ENCODE data around the gene PDX1.

The PDX1 gene

DNA sequence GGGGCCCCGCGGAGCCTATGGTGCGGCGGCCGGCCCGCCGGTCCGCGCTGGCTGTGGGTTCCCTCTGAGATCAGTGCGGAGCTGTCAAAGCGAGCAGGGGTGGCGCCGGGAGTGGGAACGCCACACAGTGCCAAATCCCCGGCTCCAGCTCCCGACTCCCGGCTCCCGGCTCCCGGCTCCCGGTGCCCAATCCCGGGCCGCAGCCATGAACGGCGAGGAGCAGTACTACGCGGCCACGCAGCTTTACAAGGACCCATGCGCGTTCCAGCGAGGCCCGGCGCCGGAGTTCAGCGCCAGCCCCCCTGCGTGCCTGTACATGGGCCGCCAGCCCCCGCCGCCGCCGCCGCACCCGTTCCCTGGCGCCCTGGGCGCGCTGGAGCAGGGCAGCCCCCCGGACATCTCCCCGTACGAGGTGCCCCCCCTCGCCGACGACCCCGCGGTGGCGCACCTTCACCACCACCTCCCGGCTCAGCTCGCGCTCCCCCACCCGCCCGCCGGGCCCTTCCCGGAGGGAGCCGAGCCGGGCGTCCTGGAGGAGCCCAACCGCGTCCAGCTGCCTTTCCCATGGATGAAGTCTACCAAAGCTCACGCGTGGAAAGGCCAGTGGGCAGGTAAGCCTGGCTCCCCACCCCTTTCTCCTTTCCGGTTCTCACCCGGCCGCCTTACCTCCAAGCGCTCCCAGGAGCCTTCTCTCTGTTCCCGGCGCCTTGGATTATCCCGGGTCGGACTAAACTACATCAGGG lies at the start of gene PDX1:
PDX1 (plus strand) TSS at position 67 of the 743 bp plus-strand sequence; CDS start at position 206, 139 bp downstream.
- TF ChIP-seq, protein P1, sequence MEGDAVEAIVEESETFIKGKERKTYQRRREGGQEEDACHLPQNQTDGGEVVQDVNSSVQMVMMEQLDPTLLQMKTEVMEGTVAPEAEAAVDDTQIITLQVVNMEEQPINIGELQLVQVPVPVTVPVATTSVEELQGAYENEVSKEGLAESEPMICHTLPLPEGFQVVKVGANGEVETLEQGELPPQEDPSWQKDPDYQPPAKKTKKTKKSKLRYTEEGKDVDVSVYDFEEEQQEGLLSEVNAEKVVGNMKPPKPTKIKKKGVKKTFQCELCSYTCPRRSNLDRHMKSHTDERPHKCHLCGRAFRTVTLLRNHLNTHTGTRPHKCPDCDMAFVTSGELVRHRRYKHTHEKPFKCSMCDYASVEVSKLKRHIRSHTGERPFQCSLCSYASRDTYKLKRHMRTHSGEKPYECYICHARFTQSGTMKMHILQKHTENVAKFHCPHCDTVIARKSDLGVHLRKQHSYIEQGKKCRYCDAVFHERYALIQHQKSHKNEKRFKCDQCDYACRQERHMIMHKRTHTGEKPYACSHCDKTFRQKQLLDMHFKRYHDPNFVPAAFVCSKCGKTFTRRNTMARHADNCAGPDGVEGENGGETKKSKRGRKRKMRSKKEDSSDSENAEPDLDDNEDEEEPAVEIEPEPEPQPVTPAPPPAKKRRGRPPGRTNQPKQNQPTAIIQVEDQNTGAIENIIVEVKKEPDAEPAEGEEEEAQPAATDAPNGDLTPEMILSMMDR (IDR thresholded peaks at IDR 0.05; ENCODE audit: borderline replicate concordance, insufficient read depth, low read depth, low read length), result no peak
- H3K4me3 ChIP-seq (ENCODE audit: low read depth, low read length), result no peak within 1 kb of the TSS

DNA sequence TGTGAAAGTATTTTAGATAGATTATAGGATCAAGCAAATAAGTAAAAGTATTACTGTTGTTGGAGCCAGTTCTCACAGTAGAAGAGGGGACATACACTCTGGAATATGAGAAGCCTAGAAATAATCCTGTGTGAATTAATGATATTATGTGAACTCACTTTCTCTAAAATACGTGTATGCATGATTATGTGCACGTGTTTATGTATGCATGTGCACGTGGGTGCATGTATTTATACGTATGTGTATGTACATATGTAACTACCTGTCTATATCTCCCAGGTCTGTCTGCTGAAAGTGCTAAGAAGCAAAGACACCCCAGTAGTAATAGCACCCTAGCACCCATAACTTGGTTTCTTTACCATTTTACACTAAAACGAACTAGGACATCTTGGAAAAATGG lies 41.5 kb upstream of the PDX1 start:
- TF ChIP-seq, protein P1 (IDR thresholded peaks at IDR 0.05; ENCODE audit: borderline replicate concordance, insufficient read depth, low read depth, low read length), result no peak
- H3K4me3 ChIP-seq (ENCODE audit: low read depth, low read length), result no peak overlapping the region

DNA sequence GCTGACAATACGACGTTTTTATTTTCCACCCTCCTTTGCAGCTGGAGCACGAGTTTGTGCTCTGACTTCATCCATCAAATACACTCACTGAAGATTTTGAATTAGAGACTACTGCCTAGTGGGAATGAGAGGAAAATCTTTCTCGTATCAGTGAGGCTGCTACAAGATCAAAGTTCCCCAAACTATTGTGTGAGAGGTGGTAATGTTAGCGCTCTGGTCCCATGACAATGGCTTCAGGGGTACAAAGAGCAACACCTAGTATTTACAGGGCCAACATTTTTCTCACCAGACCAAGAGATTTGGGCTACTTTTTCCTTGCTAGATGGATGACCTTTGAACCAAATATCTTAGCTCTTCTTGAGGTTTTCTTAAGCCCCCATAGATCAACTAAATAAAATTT lies 30.3 kb upstream of the PDX1 start:
- TF ChIP-seq, protein P1 (IDR thresholded peaks at IDR 0.05; ENCODE audit: borderline replicate concordance, insufficient read depth, low read depth, low read length), result no peak
- no peak overlapping the region for H3K4me3 ChIP-seq (ENCODE audit: low read depth, low read length)

DNA sequence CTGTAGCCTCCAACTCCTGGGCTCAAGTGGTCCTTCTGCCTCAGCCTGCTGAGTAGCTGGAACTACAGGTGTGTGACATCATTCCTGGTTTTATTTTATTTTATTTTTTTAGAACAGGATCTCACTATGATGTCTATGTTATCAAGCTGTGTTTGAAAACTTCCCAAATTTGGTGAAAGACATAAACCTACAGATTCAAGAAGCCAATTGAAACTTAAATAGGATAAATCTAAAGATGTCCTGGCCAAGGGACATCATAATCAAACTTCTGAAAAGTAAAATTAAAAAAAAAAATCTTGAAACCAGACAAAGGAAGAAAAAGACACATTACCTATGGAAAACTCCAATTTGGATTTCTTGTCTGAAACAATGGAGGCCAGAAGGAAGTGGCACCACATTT lies 23.1 kb upstream of the PDX1 start:
- TF ChIP-seq, protein P1 (IDR thresholded peaks at IDR 0.05; ENCODE audit: borderline replicate concordance, insufficient read depth, low read depth, low read length), result no peak
- no peak overlapping the region for H3K4me3 ChIP-seq (ENCODE audit: low read depth, low read length)

DNA sequence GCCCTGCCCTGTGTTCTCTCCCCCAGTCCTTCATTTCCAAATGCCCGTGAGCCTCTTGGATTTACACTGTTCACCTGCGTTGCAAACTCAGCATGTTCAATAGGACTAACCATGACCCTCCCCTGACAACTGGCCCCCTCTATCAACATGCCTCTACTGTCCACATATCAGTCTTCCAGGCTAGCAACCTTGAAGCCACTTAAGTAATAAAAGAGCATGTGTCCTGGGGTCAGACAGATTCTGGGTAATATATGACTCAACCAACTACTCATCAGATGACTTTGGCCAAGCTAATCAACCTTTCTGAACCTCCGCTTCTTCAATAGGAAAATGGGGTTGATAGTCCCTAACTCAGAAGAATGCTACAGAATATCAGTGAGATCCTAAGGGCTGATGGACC lies 15.1 kb upstream of the PDX1 start:
- no peak overlapping the region for H3K4me3 ChIP-seq (ENCODE audit: low read depth, low read length)
- TF ChIP-seq, protein P1 (IDR thresholded peaks at IDR 0.05; ENCODE audit: borderline replicate concordance, insufficient read depth, low read depth, low read length), result no peak

DNA sequence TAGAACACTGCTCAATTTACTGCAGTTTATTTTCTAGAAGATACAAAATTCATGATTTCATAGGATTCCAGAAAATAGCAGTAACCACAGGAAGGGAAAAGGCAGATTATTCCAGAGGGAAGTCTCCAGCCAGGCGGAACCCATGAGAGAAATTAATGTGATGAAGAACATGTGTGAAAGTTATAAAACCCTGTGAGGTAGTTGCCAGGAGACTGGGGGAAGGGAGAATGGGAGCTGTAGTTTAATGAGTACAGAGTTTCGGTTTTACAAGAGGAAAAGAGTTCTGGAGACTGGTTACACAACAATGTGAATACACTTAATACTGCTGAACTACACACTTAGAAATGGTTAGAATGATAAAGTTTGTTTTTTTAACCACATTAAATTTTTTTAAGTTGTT lies 14.2 kb upstream of the PDX1 start:
- H3K4me3 ChIP-seq (ENCODE audit: low read depth, low read length), result no peak overlapping the region
- TF ChIP-seq, protein P1 (IDR thresholded peaks at IDR 0.05; ENCODE audit: borderline replicate concordance, insufficient read depth, low read depth, low read length), result no peak

DNA sequence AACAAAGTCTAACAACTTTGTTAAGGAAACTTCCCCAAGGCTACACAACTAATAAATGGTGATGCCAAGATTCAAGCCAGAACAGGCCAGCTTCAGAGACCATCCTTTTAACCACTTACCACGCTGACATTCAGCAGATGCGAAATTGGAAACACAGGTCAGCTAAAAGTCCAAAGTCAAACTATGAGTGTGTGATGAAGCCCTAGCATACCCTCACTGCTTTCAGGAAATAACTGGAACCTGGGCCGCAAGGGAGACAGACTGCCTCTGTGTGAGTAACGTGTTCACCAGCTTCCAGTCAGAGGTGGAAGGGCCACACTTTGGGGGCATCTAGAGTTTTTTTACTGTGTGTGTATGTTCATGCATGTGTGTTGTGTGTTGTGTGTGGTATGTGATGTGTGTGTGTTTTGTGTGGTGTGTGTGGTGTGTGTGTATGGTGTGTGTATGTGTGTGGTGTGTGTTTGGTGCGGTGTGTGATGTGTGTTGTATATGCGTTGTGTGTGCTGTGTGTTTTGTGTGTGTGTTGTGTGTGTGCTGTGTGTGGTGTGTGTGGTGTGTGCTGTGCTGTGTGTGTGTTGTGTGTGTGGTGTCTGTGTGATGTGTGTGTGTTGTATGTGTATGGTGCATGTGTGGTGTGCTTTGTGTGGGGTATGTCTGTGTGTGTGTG lies 12.5 kb upstream of the PDX1 start:
- no peak overlapping the region for H3K4me3 ChIP-seq (ENCODE audit: low read depth, low read length)
- TF ChIP-seq, protein P1 (IDR thresholded peaks at IDR 0.05; ENCODE audit: borderline replicate concordance, insufficient read depth, low read depth, low read length), result no peak

Data from GM12875 (cell line).